Stimulated activated naive CD4-positive, alpha-beta T cell (primary cell): ENCODE data around the gene CLDN5.
A peak's percentile ranks its signal among the peaks of the same experiment; 100 is the strongest.

ENCODE experiments used
- DNase-seq, 6 experiments: peaks; one replicate each; lab custom pipeline; 2025; lab: John Stamatoyannopoulos, UW

CLDN5 gene

DNA sequence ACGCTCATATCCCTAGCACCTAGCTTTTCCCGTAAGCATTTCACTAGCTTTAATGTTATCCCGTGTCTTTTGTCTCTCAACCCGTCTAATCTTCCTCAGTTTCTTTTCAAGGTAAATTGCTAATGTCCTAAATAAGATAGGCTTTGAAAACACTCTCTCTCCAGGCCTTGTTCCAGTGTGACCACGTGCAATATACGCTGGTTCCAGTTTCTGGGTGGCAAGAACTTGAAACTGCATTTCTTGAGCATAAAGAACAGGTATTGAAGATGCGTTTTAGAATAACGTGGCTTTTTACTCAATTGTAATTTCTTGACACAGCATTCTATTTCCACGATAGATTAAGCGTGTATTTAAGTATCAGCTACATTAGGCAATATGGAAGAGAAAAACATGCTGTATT is 43.4 kb downstream of the CLDN5 start:
- no peak for DNase-seq

DNA sequence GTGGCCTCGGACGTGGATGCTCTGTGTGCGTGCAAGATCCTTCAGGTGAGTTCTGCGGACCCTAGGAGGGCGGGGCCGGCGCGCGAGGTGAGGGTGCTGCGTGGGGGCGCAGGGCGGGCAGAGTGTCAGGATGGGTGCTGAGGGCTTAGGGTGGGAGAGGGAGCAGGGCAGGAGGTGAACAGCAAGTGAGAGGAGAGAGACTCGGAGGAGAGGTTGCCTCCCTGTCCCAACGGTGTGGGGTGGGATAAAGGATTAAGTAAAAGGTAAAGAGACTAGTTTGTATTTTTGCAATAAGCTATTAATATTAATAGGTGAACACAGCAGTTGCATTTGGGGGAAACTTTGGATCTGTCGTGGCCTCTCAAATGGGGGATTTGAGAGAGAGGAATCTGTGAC is 44.0 kb downstream of the CLDN5 start:
- DNase-seq, result no peak

- DNase-seq, result peak; percentile 82 to 99 (median 95)
Measured at GRCh38 chr22:19479355-19480172, 44.6 kb downstream of the CLDN5 start, which contains the start of gene CDC45. Gene CDC45, plus strand, starts transcription at chr22:19479920. Its CDS starts 49 bp downstream, at chr22:19479969.

DNA sequence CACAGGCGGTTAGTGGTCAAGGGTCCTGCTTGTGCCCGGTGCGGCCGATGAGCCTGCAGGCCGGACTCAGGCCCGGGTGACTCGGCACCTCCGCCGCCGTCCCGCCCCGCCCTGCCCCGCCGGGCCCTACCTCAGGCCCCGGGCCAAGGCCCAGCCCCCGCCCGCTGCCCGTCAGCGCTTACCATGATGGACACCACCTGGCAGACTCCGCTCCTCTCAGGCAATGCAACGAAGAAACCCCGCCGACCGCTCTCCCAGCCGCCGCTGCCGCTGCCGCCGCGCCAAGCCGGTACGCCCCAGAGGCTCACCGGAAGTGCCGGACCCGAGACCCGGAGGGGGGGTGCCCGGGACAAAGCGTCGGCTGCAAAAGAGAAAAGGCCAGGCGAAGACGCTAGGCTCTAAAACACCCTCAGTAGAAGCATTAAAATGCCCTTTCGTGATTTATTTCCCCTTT is 45.3 kb downstream of the CLDN5 start, which contains the start of gene UFD1:
Gene UFD1 (minus strand): TSS at position 293 of the 454 bp plus-strand sequence. CDS start 108 bp downstream, at position 185.
- peak; percentile 62 to 97 (median 77) for DNase-seq

GRCh38 chr22:19478045-19478900 is 45.9 kb downstream of the CLDN5 start:
- DNase-seq, result peak; percentile 13 to 51 (median 21)

DNA sequence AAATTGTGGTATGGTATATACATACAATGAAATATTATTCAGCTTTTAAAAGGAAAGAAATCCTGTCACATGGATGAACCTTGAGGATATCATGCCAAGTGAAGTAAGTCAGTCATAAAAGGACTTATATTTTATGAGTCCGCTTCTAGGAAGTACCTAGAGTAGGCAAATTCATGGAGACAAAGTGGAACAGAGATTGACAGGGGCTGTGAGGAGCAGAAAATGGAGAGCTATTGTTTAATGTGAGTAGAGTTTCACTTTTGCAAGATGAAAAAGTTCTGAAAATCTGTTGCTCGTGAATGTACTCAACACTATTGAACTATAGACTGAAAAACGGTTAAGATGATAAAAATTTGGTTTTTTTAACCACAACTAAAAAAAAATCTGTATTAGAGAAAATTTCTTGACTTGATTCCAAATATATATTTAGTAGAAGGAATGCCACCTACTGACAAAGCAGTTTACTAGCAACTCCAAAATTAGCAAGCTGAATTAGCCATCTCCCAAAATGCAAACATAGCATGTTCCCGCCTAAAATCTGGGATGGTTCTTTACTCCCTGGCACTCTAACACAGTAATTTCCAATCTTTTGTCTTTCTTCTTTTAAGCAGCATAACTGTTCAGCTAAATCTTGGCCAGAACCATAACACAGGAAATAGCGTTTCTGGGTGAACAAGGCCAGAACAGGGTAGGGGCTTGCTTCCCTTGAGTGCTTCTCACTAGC is 46.7 kb downstream of the CLDN5 start:
- DNase-seq, result peak in 1 of 6 experiments; percentile 39

- no peak for DNase-seq
Measured at GRCh38 chr22:19476023-19476422, 48.2 kb downstream of the CLDN5 start.

DNA sequence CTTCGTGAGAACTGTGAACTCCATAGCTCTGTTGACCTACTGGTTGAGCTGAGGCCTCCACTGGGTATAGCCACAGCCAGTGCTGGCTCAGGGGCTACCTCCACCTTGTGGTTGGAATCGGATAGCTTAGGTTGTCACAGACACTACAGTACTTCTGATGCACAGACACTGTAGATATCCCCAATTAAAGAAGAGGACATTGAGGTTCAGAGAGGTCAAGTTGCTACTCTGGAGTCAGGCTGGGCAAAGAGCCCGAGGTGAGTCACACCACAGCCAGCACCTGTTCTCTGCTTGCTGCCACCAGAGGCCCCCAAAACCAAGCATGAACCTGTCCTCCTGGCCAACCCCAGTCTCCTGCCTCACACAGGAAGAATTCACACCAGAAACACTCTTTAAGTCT is 50.6 kb downstream of the CLDN5 start:
- DNase-seq, result no peak
